H9 (cell line): ENCODE results near the gene C1orf116. TPM values are rescaled to one million over a fixed set of nuclear protein-coding genes. Genes with fewer than 3 reads are reported as not detected.

Source experiments
- DNase-seq: peaks from one replicate; pipeline ENCODE4 v3.0.0-alpha.2; 2017
- H2AFZ ChIP-seq: one replicate; pipeline ENCODE4 v1.6.1; 2013; ENCODE audit warnings: mild to moderate bottlenecking, low read length, control low read depth, moderate library complexity
- H2AK5ac ChIP-seq: 2 replicates; pipeline ENCODE4 v1.6.1; 2013; ENCODE audit warnings: low read length, control low read depth, mixed read lengths; ENCODE audit not compliant: insufficient read length
- H2BK120ac ChIP-seq: one replicate; pipeline ENCODE4 v1.6.1; 2013; ENCODE audit warnings: low read depth, mild to moderate bottlenecking, low read length, control low read depth, inconsistent platforms; ENCODE audit not compliant: poor library complexity, severe bottlenecking
- H2BK12ac ChIP-seq: 2 replicates; pipeline ENCODE4 v1.6.1; 2013; ENCODE audit warnings: low read length, control low read depth, mixed read lengths, low read depth; ENCODE audit not compliant: insufficient read length
- H2BK15ac ChIP-seq: 2 replicates; pipeline ENCODE4 v1.6.1; 2013; ENCODE audit warnings: low read depth, low read length, control low read depth
- H2BK20ac ChIP-seq: one replicate; pipeline ENCODE4 v1.6.1; 2013; ENCODE audit warnings: low read depth, mild to moderate bottlenecking, low read length, control low read depth, inconsistent platforms; ENCODE audit not compliant: poor library complexity, severe bottlenecking
- H2BK5ac ChIP-seq: 2 replicates; pipeline ENCODE4 v1.6.1; 2013; ENCODE audit warnings: low read length, control low read depth, mixed read lengths; ENCODE audit not compliant: insufficient read length
- H3K14ac ChIP-seq: 2 replicates; pipeline ENCODE4 v1.6.1; 2013; ENCODE audit warnings: low read length, control low read depth; ENCODE audit not compliant: insufficient read depth
- H3K18ac ChIP-seq: 2 replicates; pipeline ENCODE4 v1.6.1; 2013; ENCODE audit warnings: low read depth, mild to moderate bottlenecking, mixed read lengths, low read length, control low read depth; ENCODE audit not compliant: insufficient read length
- H3K23ac ChIP-seq: 2 replicates; pipeline ENCODE4 v1.6.1; 2013; ENCODE audit warnings: low read length, control low read depth, mixed read lengths, low read depth; ENCODE audit not compliant: insufficient read length
- H3K23me2 ChIP-seq: 2 replicates; pipeline ENCODE4 v1.6.1; 2013; ENCODE audit warnings: low read depth, mild to moderate bottlenecking, mixed read lengths, low read length, control low read depth; ENCODE audit not compliant: insufficient read length, poor library complexity, severe bottlenecking
- H3K27ac ChIP-seq: 2 replicates; pipeline ENCODE4 v1.5.1; 2013; ENCODE audit warnings: low read length, control low read depth, mixed read lengths, low read depth; ENCODE audit not compliant: insufficient read length
- H3K27me3 ChIP-seq: 2 replicates; pipeline ENCODE4 v1.6.1; 2013; ENCODE audit warnings: low read length, control low read depth, inconsistent platforms; ENCODE audit not compliant: insufficient read depth
- H3K4ac ChIP-seq: 2 replicates; pipeline ENCODE4 v1.6.1; 2013; ENCODE audit warnings: low read depth, mild to moderate bottlenecking, control low read depth, inconsistent platforms, low read length, moderate library complexity
- H3K4me1 ChIP-seq: 2 replicates; pipeline ENCODE4 v1.6.1; 2013; ENCODE audit warnings: low read length, control low read depth, inconsistent platforms; ENCODE audit not compliant: insufficient read depth
- H3K4me2 ChIP-seq: 2 replicates; pipeline ENCODE4 v1.6.1; 2013; ENCODE audit warnings: low read length, control low read depth, mixed read lengths; ENCODE audit not compliant: insufficient read length, insufficient read depth
- H3K56ac ChIP-seq: 2 replicates; pipeline ENCODE4 v1.6.1; 2013; ENCODE audit warnings: low read depth, mild to moderate bottlenecking, mixed read lengths, low read length, control low read depth; ENCODE audit not compliant: insufficient read length
- H3K79me1 ChIP-seq: 2 replicates; pipeline ENCODE4 v1.6.1; 2013; ENCODE audit warnings: low read depth, mild to moderate bottlenecking, moderate library complexity, low read length, control low read depth, inconsistent platforms; ENCODE audit not compliant: insufficient read depth, poor library complexity, severe bottlenecking
- H3K79me2 ChIP-seq: 2 replicates; pipeline ENCODE4 v1.6.1; 2013; ENCODE audit warnings: low read length, control low read depth, inconsistent platforms; ENCODE audit not compliant: insufficient read depth
- H3K9ac ChIP-seq: 2 replicates; pipeline ENCODE4 v1.6.1; 2013; ENCODE audit warnings: low read length, control low read depth, mixed read lengths; ENCODE audit not compliant: insufficient read length; ENCODE audit errors: extremely low read depth
- H3K9me3 ChIP-seq: one replicate; pipeline ENCODE4 v1.6.1; 2013; ENCODE audit warnings: low read depth, low read length, inconsistent platforms; ENCODE audit not compliant: control insufficient read depth
- H3T11ph ChIP-seq: one replicate; pipeline ENCODE4 v1.6.1; 2013; ENCODE audit warnings: mild to moderate bottlenecking, low read length, control low read depth, inconsistent platforms
- H4K20me1 ChIP-seq: one replicate; pipeline ENCODE4 v1.6.1; 2013; ENCODE audit not compliant: control insufficient read depth, insufficient read length, insufficient read depth
- H4K5ac ChIP-seq: 2 replicates; pipeline ENCODE4 v1.6.1; 2013; ENCODE audit warnings: low read depth, mild to moderate bottlenecking, mixed read lengths, low read length, control low read depth; ENCODE audit not compliant: insufficient read length
- H4K8ac ChIP-seq: replicated peaks from 2 replicates; pipeline ENCODE4 v1.6.1; 2013; ENCODE audit warnings: low read length, control low read depth, mixed read lengths, low read depth; ENCODE audit not compliant: insufficient read length
- H4K91ac ChIP-seq: 2 replicates; pipeline ENCODE4 v1.6.1; 2013; ENCODE audit warnings: low read depth, mild to moderate bottlenecking, moderate library complexity, mixed read lengths, low read length, control low read depth; ENCODE audit not compliant: insufficient read length
- H3K27ac Mint-ChIP-seq, 3 experiments: 2 replicates in 2 of 3; 3 replicates in 1 of 3; pipeline ENCODE4 v1.8.0; 2020 to 2021; ENCODE audit warnings: mixed read lengths in 3 of 3, mild to moderate bottlenecking in 1 of 3, moderate library complexity in 1 of 3
- H3K27me3 Mint-ChIP-seq: 2 replicates; pipeline ENCODE4 v1.8.0; 2021; ENCODE audit warnings: low read depth, mild to moderate bottlenecking, moderate library complexity, mixed read lengths
- H3K36me3 Mint-ChIP-seq, 3 experiments: 2 replicates in 2 of 3; 3 replicates in 1 of 3; pipeline ENCODE4 v1.8.0; 2020 to 2021; ENCODE audit warnings: low read depth in 3 of 3, mixed read lengths in 3 of 3; ENCODE audit not compliant: insufficient read depth in 1 of 3
- H3K4me1 Mint-ChIP-seq, 2 experiments: 2 replicates each; pipeline ENCODE4 v1.8.0; 2020; ENCODE audit warnings: mixed read lengths in 2 of 2
- H3K4me3 Mint-ChIP-seq, 2 experiments: 2 replicates in 1 of 2; 3 replicates in 1 of 2; pipeline ENCODE4 v1.8.0; 2020 to 2021; ENCODE audit warnings: mild to moderate bottlenecking in 2 of 2, mixed read lengths in 2 of 2, moderate library complexity in 1 of 2
- H3K9me3 Mint-ChIP-seq, 2 experiments: 2 replicates in 1 of 2; 3 replicates in 1 of 2; pipeline ENCODE4 v1.8.0; 2020; ENCODE audit warnings: mild to moderate bottlenecking in 2 of 2, mixed read lengths in 2 of 2, moderate library complexity in 1 of 2
- CTCF ChIP-seq: fragments of 200-600 bp; sonication (generic); conservative IDR thresholded peaks from 3 replicates; pipeline ENCODE4 v1.8.0; 2021; ENCODE audit warnings: antibody characterized with exemption, mild to moderate bottlenecking
- WGBS: extraction: QIAGEN DNeasy Blood & Tissue Kit; methylation state at CpG from one replicate; pipeline ENCODE4 v1.1.7; 2013; ENCODE audit warnings: missing lambda C conversion rate, low lambda C conversion rate, mixed read lengths; ENCODE audit not compliant: insufficient read length; ENCODE audit errors: extremely low coverage; 5-methylcytosine and 5-hydroxymethylcytosine counted together
- total RNA-seq: library from RNA; stranded (reverse); gene quantifications from 2 replicates; pipeline ENCODE4 v1.2.1, GENCODE V29; 2021

The C1orf116 gene
- total RNA-seq, 1 experiment from 2014 or later, result 0.48 TPM

- Histone ChIP-seq H3K27me3 (no peaks in the 10 kb centered on the region), H3K18ac (no peak overlapping the region), H3K27ac (no peak overlapping the region), H3K9me3 (no peaks in the 10 kb centered on the region), H2AK5ac (no peak overlapping the region), H2BK120ac (no peak overlapping the region), H4K91ac (no peak overlapping the region), H3K4me2 (no peak overlapping the region), H3K14ac (no peak overlapping the region), H2BK12ac (no peak overlapping the region), H2BK15ac (no peak overlapping the region), H3K23me2 (no peaks in the 10 kb centered on the region), H3K56ac (no peak overlapping the region), H4K5ac (no peak overlapping the region), H3K4ac (no peak overlapping the region), H3K4me1 (no peaks in the 10 kb centered on the region), H3K9ac (no peak overlapping the region), H2BK20ac (no peak overlapping the region), H3T11ph (no peak overlapping the region), H2AFZ (no peak overlapping the region), H2BK5ac (no peak overlapping the region), H4K20me1 (no peaks in the 10 kb centered on the region), H3K23ac (no peak overlapping the region), H4K8ac (no peak overlapping the region), H3K79me1 (no peaks in the 10 kb centered on the region), H3K79me2 (no peaks in the 10 kb centered on the region)
- Mint-ChIP-seq H3K36me3 (no peaks in the 10 kb centered on the region; a peak in 1 of 7 replicates), H3K27ac (no peak overlapping the region), H3K9me3 (no peaks in the 10 kb centered on the region), H3K4me3 (no peak overlapping the region), H3K4me1 (no peaks in the 10 kb centered on the region; a peak in 1 of 4 replicates), H3K27me3 (peaks cover 20% of the 10 kb centered on the region)
- no CpG with 5 or more reads among the region's 2 CpGs for WGBS
- no peak for DNase-seq
- TF ChIP-seq CTCF, result no peak
Observed at GRCh38 chr1:206972728-206973127, 59.8 kb downstream of the C1orf116 start.
